Measurements from ENCODE around the gene PTPRN2.

The PTPRN2 gene

GRCh38 chr7:157560258-157560654 is 1027.4 kb downstream of the PTPRN2 start:
- H3K4me3 ChIP-seq (ENCODE audit: low read depth, low read length), result no peak overlapping the region
- TF ChIP-seq CTCF (IDR thresholded peaks at IDR 0.05; ENCODE audit: low read depth, low read length, missing control alignments), result no peak
- DNase-seq (ENCODE audit: low read depth), result no peak
- in situ Hi-C loops (cut with HindIII; ENCODE audit: low sequenced_read_pairs), result no loop called here

- DNase-seq (ENCODE audit: low read depth), result no peak
- TF ChIP-seq CTCF (IDR thresholded peaks at IDR 0.05; ENCODE audit: low read depth, low read length, missing control alignments), result no peak
- in situ Hi-C loops (cut with HindIII; ENCODE audit: low sequenced_read_pairs), result no loop called here
- no peak overlapping the region for H3K4me3 ChIP-seq (ENCODE audit: low read depth, low read length)
Observed at GRCh38 chr7:157559596-157560257, 1027.9 kb downstream of the PTPRN2 start.

- H3K4me3 ChIP-seq (ENCODE audit: low read depth, low read length), result no peak overlapping the region
- in situ Hi-C loops (cut with HindIII; ENCODE audit: low sequenced_read_pairs), result no loop called here
- TF ChIP-seq CTCF (IDR thresholded peaks at IDR 0.05; ENCODE audit: low read depth, low read length, missing control alignments), result no peak
- no peak for DNase-seq (ENCODE audit: low read depth)
Observed at GRCh38 chr7:157558875-157559595, 1028.6 kb downstream of the PTPRN2 start.

GRCh38 chr7:157558516-157558874 is 1029.1 kb downstream of the PTPRN2 start:
- no peak for DNase-seq (ENCODE audit: low read depth)
- H3K4me3 ChIP-seq (ENCODE audit: low read depth, low read length), result no peak overlapping the region
- in situ Hi-C loops (cut with HindIII; ENCODE audit: low sequenced_read_pairs), result no loop called here
- no peak for TF ChIP-seq CTCF (IDR thresholded peaks at IDR 0.05; ENCODE audit: low read depth, low read length, missing control alignments)

DNA sequence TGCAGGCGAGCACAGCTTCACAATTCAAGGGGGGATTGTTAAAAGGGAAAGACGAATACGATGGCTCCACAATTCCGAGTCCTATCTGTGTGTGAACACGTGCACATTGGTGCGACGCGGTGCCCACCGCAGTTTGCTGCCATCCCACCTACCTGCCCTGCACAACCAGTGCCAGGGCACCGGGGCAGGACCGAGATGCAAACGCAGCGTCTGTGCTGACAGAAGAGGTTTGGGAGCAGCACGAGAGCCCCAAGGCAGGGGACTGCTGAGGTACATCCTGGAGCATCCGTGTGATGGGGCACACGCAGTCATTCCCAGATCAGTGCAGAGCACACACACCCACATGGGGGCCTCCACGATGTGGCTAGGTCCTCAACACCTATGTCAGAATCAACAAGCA is 1029.6 kb downstream of the PTPRN2 start:
- no peak for TF ChIP-seq CTCF (IDR thresholded peaks at IDR 0.05; ENCODE audit: low read depth, low read length, missing control alignments)
- DNase-seq (ENCODE audit: low read depth), result no peak
- in situ Hi-C loops (cut with HindIII; ENCODE audit: low sequenced_read_pairs), result no loop called here

GRCh38 chr7:157557263-157557662 is 1030.4 kb downstream of the PTPRN2 start:
- no peak for TF ChIP-seq CTCF (IDR thresholded peaks at IDR 0.05; ENCODE audit: low read depth, low read length, missing control alignments)
- no peak overlapping the region for H3K4me3 ChIP-seq (ENCODE audit: low read depth, low read length)
- DNase-seq (ENCODE audit: low read depth), result no peak
- in situ Hi-C loops (cut with HindIII; ENCODE audit: low sequenced_read_pairs), result no loop called here

More for the DNA sequence above, 1029.6 kb downstream of the PTPRN2 start:
- H3K4me3 ChIP-seq (ENCODE audit: low read depth, low read length), result no peak overlapping the region

All from astrocyte of the cerebellum (primary cell).